A172 (cell line): ENCODE results near the gene OR52A5. TPM values are rescaled to one million over a fixed set of nuclear protein-coding genes. Genes with fewer than 3 reads are reported as not detected.
A peak's percentile ranks its signal among the peaks of the same experiment; 100 is the strongest.
"Not testable (repeated sequence)": the region's sequence is repeated elsewhere in the genome, so short reads cannot be mapped to it uniquely, and the experiment has no call there.

Source experiments
- DNase-seq: peaks from one replicate; pipeline ENCODE4 v3.0.0-alpha.2; 2015; ENCODE audit warnings: low spot score
- total RNA-seq: library from RNA; depleted of rRNA; stranded (reverse); fragments of >200 nt; shearing (Covaris generic); gene quantifications from 2 replicates; pipeline ENCODE4 v1.2.3, GENCODE V29; 2014; rRNA removed

Gene OR52A5
- not detected in 2 replicates for total RNA-seq

GRCh38 chr11:5137996-5138395 lies at the start of gene OR52A5:
Gene OR52A5 (minus strand): TSS chr11:5138356. CDS start chr11:5132642, 5,714 bp downstream.
- no peak for DNase-seq

- DNase-seq = no peak
Observed at GRCh38 chr11:5178046-5178837, 40.1 kb upstream of the OR52A5 start.

GRCh38 chr11:5174934-5175333 lies 36.8 kb upstream of the OR52A5 start:
- no peak for DNase-seq

GRCh38 chr11:5171856-5172255 lies 33.7 kb upstream of the OR52A5 start:
- DNase-seq = no peak

- not testable (repeated sequence) for DNase-seq
Observed at GRCh38 chr11:5165898-5166297, 27.7 kb upstream of the OR52A5 start.

- not testable (repeated sequence) for DNase-seq
Observed at GRCh38 chr11:5164807-5165206, 26.7 kb upstream of the OR52A5 start.

GRCh38 chr11:5161045-5161444 lies 22.9 kb upstream of the OR52A5 start:
- not testable (repeated sequence) for DNase-seq

- DNase-seq = not testable (repeated sequence)
Observed at GRCh38 chr11:5160217-5160616, 22.1 kb upstream of the OR52A5 start.

- DNase-seq = no peak
Observed at GRCh38 chr11:5159806-5160205, 21.6 kb upstream of the OR52A5 start.

- no peak for DNase-seq
Observed at GRCh38 chr11:5154657-5155056, 16.5 kb upstream of the OR52A5 start, which contains the start of gene OR52A1. Gene OR52A1 (minus strand): TSS chr11:5154757. CDS start chr11:5152369, 2,388 bp downstream.

GRCh38 chr11:5153574-5154431 lies 15.6 kb upstream of the OR52A5 start:
- DNase-seq = no peak

GRCh38 chr11:5151713-5152153 lies 13.6 kb upstream of the OR52A5 start:
- no peak for DNase-seq

- not testable (repeated sequence) for DNase-seq
Observed at GRCh38 chr11:5144206-5144605, 6.0 kb upstream of the OR52A5 start.

GRCh38 chr11:5137014-5137413 lies 1.1 kb downstream of the OR52A5 start:
- DNase-seq = no peak

- DNase-seq = no peak
Observed at GRCh38 chr11:5136261-5136660, 1.9 kb downstream of the OR52A5 start.

- DNase-seq = no peak
Observed at GRCh38 chr11:5131584-5132335, 6.4 kb downstream of the OR52A5 start.

- peak; percentile 19 for DNase-seq
Observed at GRCh38 chr11:5129457-5129877, 8.7 kb downstream of the OR52A5 start.

- no peak for DNase-seq
Observed at GRCh38 chr11:5124891-5125620, 13.1 kb downstream of the OR52A5 start.

GRCh38 chr11:5123802-5124521 lies 14.2 kb downstream of the OR52A5 start:
- peak; percentile 71 for DNase-seq

GRCh38 chr11:5118893-5119292 lies 19.3 kb downstream of the OR52A5 start:
- no peak for DNase-seq
